HepG2 (cell line): ENCODE results near the gene GSDMA. TPM values are rescaled to one million over a fixed set of nuclear protein-coding genes. Genes with fewer than 3 reads are reported as not detected.

ENCODE experiments used
- AHDC1 ChIP-seq: sonication (generic); formaldehyde crosslinking; IDR thresholded peaks from 2 replicates; pipeline ENCODE4 v1.5.1; 2020; ENCODE audit warnings: mild to moderate bottlenecking, missing genetic modification reagents, borderline replicate concordance
- CBFB ChIP-seq: sonication (generic); formaldehyde crosslinking; IDR thresholded peaks from 2 replicates; pipeline ENCODE4 v1.4.0; 2020; ENCODE audit warnings: missing genetic modification reagents
- ELF4 ChIP-seq: sonication (generic); formaldehyde crosslinking; IDR thresholded peaks from 2 replicates; pipeline ENCODE4 v1.5.0; 2020; ENCODE audit warnings: missing genetic modification reagents, mild to moderate bottlenecking, moderate library complexity, borderline replicate concordance
- KDM2A ChIP-seq: sonication (generic); formaldehyde crosslinking; IDR thresholded peaks from 2 replicates; pipeline ENCODE4 v1.4.0; 2020; ENCODE audit warnings: low read depth, missing genetic modification reagents, borderline replicate concordance
- KLF6 ChIP-seq: IDR thresholded peaks from 2 replicates; pipeline ENCODE4 v1.8.0; 2016; ENCODE audit warnings: missing biosample characterization, missing genetic modification reagents
- MAX ChIP-seq: IDR thresholded peaks from 2 replicates; pipeline ENCODE4 v1.6.1; 2012; ENCODE audit warnings: inconsistent platforms
- MAZ ChIP-seq, 2 experiments: sonication (generic) in 1 of 2; formaldehyde crosslinking in 1 of 2; IDR thresholded peaks; 2 replicates each; pipeline versions ENCODE4 v1.5.0 to v1.6.1; 2012 to 2020; ENCODE audit warnings: low read depth in 2 of 2, mild to moderate bottlenecking in 2 of 2, borderline replicate concordance in 1 of 2, improper control_type of control experiment in 1 of 2, low read length in 1 of 2, missing genetic modification reagents in 1 of 2, moderate library complexity in 1 of 2
- NFRKB ChIP-seq: fragments of 450-650 bp; IDR thresholded peaks from 2 replicates; pipeline ENCODE4 v1.6.1; 2017
- PHF8 ChIP-seq: sonication (generic); formaldehyde crosslinking; IDR thresholded peaks from 2 replicates; pipeline ENCODE4 v1.5.0; 2020; ENCODE audit warnings: missing genetic modification reagents
- SMARCC2 ChIP-seq: fragments of 450-650 bp; IDR thresholded peaks from 2 replicates; pipeline ENCODE4 v1.6.1; 2017; ENCODE audit warnings: antibody characterized with exemption, mild to moderate bottlenecking
- SNAPC2 ChIP-seq: sonication (generic); formaldehyde crosslinking; IDR thresholded peaks from 2 replicates; pipeline ENCODE4 v1.8.1; 2022; ENCODE audit warnings: mild to moderate bottlenecking, missing genetic modification reagents
- ZEB1 ChIP-seq: IDR thresholded peaks from 2 replicates; pipeline ENCODE4 v1.6.1; 2012; ENCODE audit warnings: mild to moderate bottlenecking, low read depth, inconsistent platforms; ENCODE audit not compliant: insufficient replicate concordance
- ZNF143 ChIP-seq: sonication (generic); formaldehyde crosslinking; IDR thresholded peaks from 2 replicates; pipeline ENCODE4 v1.4.0; 2020; ENCODE audit warnings: missing genetic modification reagents
- ZNF30 ChIP-seq: sonication (generic); formaldehyde crosslinking; IDR thresholded peaks from 2 replicates; pipeline ENCODE4 v1.5.0; 2020; ENCODE audit warnings: mild to moderate bottlenecking, missing genetic modification reagents
- ZNF660 ChIP-seq: sonication (generic); formaldehyde crosslinking; IDR thresholded peaks from 2 replicates; pipeline ENCODE4 v1.5.1; 2020; ENCODE audit warnings: mild to moderate bottlenecking, low read depth, missing genetic modification reagents, borderline replicate concordance
- ZNF713 ChIP-seq: sonication (generic); formaldehyde crosslinking; IDR thresholded peaks from 2 replicates; pipeline ENCODE4 v1.4.0; 2020; ENCODE audit warnings: mild to moderate bottlenecking, missing genetic modification reagents
- ZSCAN30 ChIP-seq: sonication (generic); formaldehyde crosslinking; IDR thresholded peaks from 2 replicates; pipeline ENCODE4 v1.5.0; 2020; ENCODE audit warnings: mild to moderate bottlenecking, missing genetic modification reagents
- polyA plus RNA-seq, 8 experiments: library from polyadenylated mRNA; depleted of rRNA in 3 of 8; stranded (reverse) in 7 of 8; unstranded in 1 of 8; fragments of >200 nt; fragmentation: Illumina TruSeq in 4 of 8; extraction: Trizol in 4 of 8; gene quantifications; 2 replicates each; pipeline versions ENCODE4 v1.2.1 to v1.2.3, GENCODE V29; 2011 to 2016; ENCODE audit warnings: low read depth in 4 of 8, missing spikeins in 1 of 8, mixed read lengths in 1 of 8; ENCODE audit not compliant: insufficient read depth in 1 of 8
- total RNA-seq, 5 experiments: library from RNA; depleted of rRNA; stranded (reverse); fragments of >200 nt; fragmentation: Illumina TruSeq; extraction: Trizol; gene quantifications; 2 replicates each; pipeline ENCODE4 v1.2.3, GENCODE V29; 2016; ENCODE audit warnings: low read depth in 1 of 5
- TF ChIP-seq, protein P1 (sequence below): IDR thresholded peaks from 2 replicates; pipeline ENCODE4 v1.4.0; 2020; ENCODE audit warnings: mild to moderate bottlenecking, missing genetic modification reagents
- TF ChIP-seq, protein P2 (sequence below): sonication (generic); formaldehyde crosslinking; IDR thresholded peaks from 2 replicates; pipeline ENCODE4 v1.8.0; 2022; ENCODE audit warnings: mild to moderate bottlenecking, missing genetic modification reagents, moderate library complexity

GSDMA gene
- total and polyA plus RNA-seq, 2 of the 13 experiments (the other 11 are each of a cell fraction or from before 2014, with no cell fraction given) = not detected

GRCh38 chr17:39980351-39981206 is 17.8 kb downstream of the GSDMA start, which contains the start of gene PSMD3 (continued):
- TF ChIP-seq PHF8 (CRISPR knock-in tag) (peak; percentile 100), ZEB1 (no peak), ZSCAN30 (CRISPR knock-in tag) (peak; percentile 92), SNAPC2 (CRISPR knock-in tag) (peak; percentile 96), ZNF143 (CRISPR knock-in tag) (peak; percentile 99), ELF4 (CRISPR knock-in tag) (no peak), KDM2A (CRISPR knock-in tag) (peak; percentile 99), AHDC1 (no peak; the same call in 1 of the 2 replicates), KLF6 (CRISPR knock-in tag) (peak; percentile 99), ZNF660 (CRISPR knock-in tag) (no peak), CBFB (CRISPR knock-in tag) (peak; percentile 93), SMARCC2 (no peak), MAX (peak; percentile 97), ZNF713 (CRISPR knock-in tag) (no peak; the same call in 1 of the 2 replicates), MAZ (IDR thresholded peaks at IDR 0.05; ENCODE audit: borderline replicate concordance, low read depth, low read length) (peak; percentile 81), MAZ (CRISPR knock-in tag; IDR thresholded peaks at IDR 0.05; ENCODE audit: low read depth) (peak; percentile 90), ZNF30 (CRISPR knock-in tag) (peak; percentile 96), NFRKB (no peak)
- TF ChIP-seq, protein P1, sequence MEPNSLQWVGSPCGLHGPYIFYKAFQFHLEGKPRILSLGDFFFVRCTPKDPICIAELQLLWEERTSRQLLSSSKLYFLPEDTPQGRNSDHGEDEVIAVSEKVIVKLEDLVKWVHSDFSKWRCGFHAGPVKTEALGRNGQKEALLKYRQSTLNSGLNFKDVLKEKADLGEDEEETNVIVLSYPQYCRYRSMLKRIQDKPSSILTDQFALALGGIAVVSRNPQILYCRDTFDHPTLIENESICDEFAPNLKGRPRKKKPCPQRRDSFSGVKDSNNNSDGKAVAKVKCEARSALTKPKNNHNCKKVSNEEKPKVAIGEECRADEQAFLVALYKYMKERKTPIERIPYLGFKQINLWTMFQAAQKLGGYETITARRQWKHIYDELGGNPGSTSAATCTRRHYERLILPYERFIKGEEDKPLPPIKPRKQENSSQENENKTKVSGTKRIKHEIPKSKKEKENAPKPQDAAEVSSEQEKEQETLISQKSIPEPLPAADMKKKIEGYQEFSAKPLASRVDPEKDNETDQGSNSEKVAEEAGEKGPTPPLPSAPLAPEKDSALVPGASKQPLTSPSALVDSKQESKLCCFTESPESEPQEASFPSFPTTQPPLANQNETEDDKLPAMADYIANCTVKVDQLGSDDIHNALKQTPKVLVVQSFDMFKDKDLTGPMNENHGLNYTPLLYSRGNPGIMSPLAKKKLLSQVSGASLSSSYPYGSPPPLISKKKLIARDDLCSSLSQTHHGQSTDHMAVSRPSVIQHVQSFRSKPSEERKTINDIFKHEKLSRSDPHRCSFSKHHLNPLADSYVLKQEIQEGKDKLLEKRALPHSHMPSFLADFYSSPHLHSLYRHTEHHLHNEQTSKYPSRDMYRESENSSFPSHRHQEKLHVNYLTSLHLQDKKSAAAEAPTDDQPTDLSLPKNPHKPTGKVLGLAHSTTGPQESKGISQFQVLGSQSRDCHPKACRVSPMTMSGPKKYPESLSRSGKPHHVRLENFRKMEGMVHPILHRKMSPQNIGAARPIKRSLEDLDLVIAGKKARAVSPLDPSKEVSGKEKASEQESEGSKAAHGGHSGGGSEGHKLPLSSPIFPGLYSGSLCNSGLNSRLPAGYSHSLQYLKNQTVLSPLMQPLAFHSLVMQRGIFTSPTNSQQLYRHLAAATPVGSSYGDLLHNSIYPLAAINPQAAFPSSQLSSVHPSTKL (CRISPR knock-in tag) = peak; percentile 85
- TF ChIP-seq, protein P2, sequence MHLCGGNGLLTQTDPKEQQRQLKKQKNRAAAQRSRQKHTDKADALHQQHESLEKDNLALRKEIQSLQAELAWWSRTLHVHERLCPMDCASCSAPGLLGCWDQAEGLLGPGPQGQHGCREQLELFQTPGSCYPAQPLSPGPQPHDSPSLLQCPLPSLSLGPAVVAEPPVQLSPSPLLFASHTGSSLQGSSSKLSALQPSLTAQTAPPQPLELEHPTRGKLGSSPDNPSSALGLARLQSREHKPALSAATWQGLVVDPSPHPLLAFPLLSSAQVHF (CRISPR knock-in tag) = peak; percentile 94
